Measurements from ENCODE around the gene ATP13A4. TPM values are rescaled to one million over a fixed set of nuclear protein-coding genes. Genes with fewer than 3 reads are reported as not detected.

ATP13A4 gene
- total RNA-seq, 2 donors from 2014 or later = 11.0 to 17.9 TPM

- Histone ChIP-seq H3K4me1 (no peaks in the 10 kb centered on the region), H3K9ac (ENCODE audit: low read depth in 2 of 2, low read length in 2 of 2) (no peak overlapping the region), H3K9me3 (no peaks in the 10 kb centered on the region), H3K36me3 (no peaks in the 10 kb centered on the region), H3K27ac (no peak overlapping the region), H3K27me3 (no peaks in the 10 kb centered on the region), H3K4me3 (no peak overlapping the region)
- no peak for TF ChIP-seq CTCF (IDR thresholded peaks at IDR 0.05)
- intact Hi-C loops (cut with DNase I) = no loop called here
- DNase-seq = no peak
Observed at GRCh38 chr3:193403307-193403706, 151.4 kb downstream of the ATP13A4 start.

- DNase-seq = no peak
- H3K4me3 ChIP-seq = no peak overlapping the region
- H3K9ac ChIP-seq (ENCODE audit: low read depth in 2 of 2, low read length in 2 of 2) = no peak overlapping the region
- H3K36me3 ChIP-seq = no peaks in the 10 kb centered on the region
- no peaks in the 10 kb centered on the region for H3K4me1 ChIP-seq
- intact Hi-C loops (cut with DNase I) = no loop called here
- no peaks in the 10 kb centered on the region for H3K27me3 ChIP-seq
- no peak overlapping the region for H3K27ac ChIP-seq
- TF ChIP-seq CTCF (IDR thresholded peaks at IDR 0.05) = no peak
- H3K9me3 ChIP-seq = no peaks in the 10 kb centered on the region
Observed at GRCh38 chr3:193400304-193400703, 154.4 kb downstream of the ATP13A4 start.

- intact Hi-C loops (cut with DNase I) = no loop called here
- Histone ChIP-seq H3K9me3 (no peaks in the 10 kb centered on the region), H3K4me1 (no peaks in the 10 kb centered on the region), H3K27ac (no peak overlapping the region), H3K9ac (ENCODE audit: low read depth in 2 of 2, low read length in 2 of 2) (no peak overlapping the region), H3K27me3 (no peaks in the 10 kb centered on the region), H3K36me3 (no peaks in the 10 kb centered on the region), H3K4me3 (no peak overlapping the region)
- no peak for TF ChIP-seq CTCF (IDR thresholded peaks at IDR 0.05)
- DNase-seq = no peak
Observed at GRCh38 chr3:193396451-193397244, 158.0 kb downstream of the ATP13A4 start.

GRCh38 chr3:193391902-193392301, 162.8 kb downstream of the ATP13A4 start:
- Histone ChIP-seq H3K9me3 (no peaks in the 10 kb centered on the region), H3K36me3 (no peaks in the 10 kb centered on the region), H3K27me3 (no peaks in the 10 kb centered on the region), H3K9ac (ENCODE audit: low read depth in 2 of 2, low read length in 2 of 2) (no peak overlapping the region), H3K4me1 (no peaks in the 10 kb centered on the region), H3K4me3 (no peak overlapping the region), H3K27ac (no peak overlapping the region)
- intact Hi-C loops (cut with DNase I) = no loop called here
- no peak for DNase-seq
- TF ChIP-seq CTCF (IDR thresholded peaks at IDR 0.05) = no peak

DNA sequence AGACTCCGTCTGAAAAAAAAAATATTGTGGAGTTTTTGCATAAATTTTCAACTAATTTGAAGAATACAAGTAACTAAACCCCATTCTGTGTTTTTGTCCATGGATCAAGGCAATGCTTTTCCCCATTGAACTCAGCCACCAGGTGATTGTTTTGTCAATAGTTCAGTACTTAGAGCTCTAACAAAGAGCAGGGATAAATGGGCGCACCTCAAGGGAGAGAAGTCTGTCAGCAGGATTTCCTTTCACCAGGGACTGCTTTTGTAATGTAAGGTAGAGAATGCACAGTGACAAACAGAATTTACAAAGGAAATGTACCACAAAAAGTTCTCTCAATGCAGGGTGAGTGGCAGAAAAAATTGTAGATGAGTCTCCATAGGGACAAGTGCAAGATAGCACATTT, 165.4 kb downstream of the ATP13A4 start:
- Histone ChIP-seq H3K4me1 (no peaks in the 10 kb centered on the region), H3K36me3 (no peaks in the 10 kb centered on the region), H3K9me3 (no peaks in the 10 kb centered on the region), H3K27me3 (no peaks in the 10 kb centered on the region), H3K9ac (ENCODE audit: low read depth in 2 of 2, low read length in 2 of 2) (no peak overlapping the region), H3K4me3 (no peak overlapping the region), H3K27ac (no peak overlapping the region)
- intact Hi-C loops (cut with DNase I) = no loop called here
- no peak for DNase-seq
- no peak for TF ChIP-seq CTCF (IDR thresholded peaks at IDR 0.05)

All from colonic mucosa (tissue), 4 donors.